ENCODE data around the gene ADAM19.

DNA sequence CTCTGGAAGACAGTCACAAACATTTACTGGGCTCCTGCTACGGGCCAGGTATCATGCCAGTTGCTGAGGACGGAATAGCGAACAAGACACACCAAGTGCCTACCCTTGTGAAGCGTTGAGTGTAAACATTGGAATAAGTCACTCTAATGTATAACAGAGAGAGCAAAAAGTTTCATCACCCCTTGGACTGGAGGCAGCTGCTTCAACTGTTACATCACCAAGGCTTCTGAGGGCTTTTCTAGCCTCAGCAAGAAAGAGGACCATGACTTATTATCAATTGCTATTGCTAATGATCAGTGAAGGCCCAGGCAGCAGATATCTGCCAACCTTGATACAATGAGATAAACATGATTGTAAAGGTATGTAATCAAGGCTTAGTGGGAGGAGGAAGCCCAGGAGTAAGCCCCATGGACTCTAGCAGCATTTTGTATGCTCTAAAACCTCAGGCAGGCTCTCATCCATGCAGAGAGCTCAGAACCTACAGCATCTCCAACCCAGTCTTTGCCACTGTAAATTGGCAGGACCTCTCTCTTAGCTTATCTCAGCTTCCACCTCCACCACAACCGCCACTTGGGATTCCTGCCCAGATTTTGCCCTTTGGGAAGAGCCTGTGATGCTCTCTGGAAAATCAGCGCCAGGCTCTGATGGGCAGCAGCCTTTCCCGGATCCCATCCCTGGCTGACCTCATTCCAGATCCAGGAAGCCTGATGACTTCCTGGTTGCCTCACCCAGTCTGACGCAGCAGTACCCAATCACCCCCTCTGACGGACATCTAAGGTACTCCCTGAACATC is 54.5 kb downstream of the ADAM19 start:
- TF ChIP-seq EZH2 (IDR thresholded peaks at IDR 0.05) (no peak), EZH2phosphoT487 (IDR thresholded peaks at IDR 0.05) (no peak)
- TF ChIP-seq, protein P1, sequence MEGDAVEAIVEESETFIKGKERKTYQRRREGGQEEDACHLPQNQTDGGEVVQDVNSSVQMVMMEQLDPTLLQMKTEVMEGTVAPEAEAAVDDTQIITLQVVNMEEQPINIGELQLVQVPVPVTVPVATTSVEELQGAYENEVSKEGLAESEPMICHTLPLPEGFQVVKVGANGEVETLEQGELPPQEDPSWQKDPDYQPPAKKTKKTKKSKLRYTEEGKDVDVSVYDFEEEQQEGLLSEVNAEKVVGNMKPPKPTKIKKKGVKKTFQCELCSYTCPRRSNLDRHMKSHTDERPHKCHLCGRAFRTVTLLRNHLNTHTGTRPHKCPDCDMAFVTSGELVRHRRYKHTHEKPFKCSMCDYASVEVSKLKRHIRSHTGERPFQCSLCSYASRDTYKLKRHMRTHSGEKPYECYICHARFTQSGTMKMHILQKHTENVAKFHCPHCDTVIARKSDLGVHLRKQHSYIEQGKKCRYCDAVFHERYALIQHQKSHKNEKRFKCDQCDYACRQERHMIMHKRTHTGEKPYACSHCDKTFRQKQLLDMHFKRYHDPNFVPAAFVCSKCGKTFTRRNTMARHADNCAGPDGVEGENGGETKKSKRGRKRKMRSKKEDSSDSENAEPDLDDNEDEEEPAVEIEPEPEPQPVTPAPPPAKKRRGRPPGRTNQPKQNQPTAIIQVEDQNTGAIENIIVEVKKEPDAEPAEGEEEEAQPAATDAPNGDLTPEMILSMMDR (IDR thresholded peaks at IDR 0.05): no peak
